GM12874 (cell line): ENCODE results near the gene TMEM200B.
A peak's percentile ranks its signal among the peaks of the same experiment; 100 is the strongest.

Experiments
- TF ChIP-seq, protein P1 (sequence below): IDR thresholded peaks from 2 replicates; pipeline ENCODE4 v1.5.1; 2011; ENCODE audit warnings: low read depth, mild to moderate bottlenecking, control low read depth, low read length, moderate library complexity; ENCODE audit not compliant: insufficient read depth

The TMEM200B gene

DNA sequence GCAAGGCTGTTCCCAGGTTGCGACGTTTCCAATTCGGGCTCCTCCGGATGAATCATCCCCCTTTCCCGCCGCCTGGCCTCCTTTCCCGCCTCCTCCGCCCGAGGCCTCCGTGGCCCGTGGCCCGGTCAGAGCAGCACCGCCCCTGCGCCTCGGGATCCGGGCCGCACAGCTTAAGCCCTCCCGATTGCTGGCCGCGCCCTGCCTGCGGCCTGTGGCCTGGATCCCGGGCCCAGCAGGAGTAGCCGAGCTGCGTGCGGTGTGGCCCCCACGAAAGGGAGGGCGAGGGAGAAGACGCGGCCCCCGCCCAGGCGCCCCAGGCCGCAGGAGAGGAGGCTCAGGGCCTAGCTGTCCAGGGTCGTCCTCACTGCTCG, 1.0 kb downstream of the TMEM200B start:
- TF ChIP-seq, protein P1, sequence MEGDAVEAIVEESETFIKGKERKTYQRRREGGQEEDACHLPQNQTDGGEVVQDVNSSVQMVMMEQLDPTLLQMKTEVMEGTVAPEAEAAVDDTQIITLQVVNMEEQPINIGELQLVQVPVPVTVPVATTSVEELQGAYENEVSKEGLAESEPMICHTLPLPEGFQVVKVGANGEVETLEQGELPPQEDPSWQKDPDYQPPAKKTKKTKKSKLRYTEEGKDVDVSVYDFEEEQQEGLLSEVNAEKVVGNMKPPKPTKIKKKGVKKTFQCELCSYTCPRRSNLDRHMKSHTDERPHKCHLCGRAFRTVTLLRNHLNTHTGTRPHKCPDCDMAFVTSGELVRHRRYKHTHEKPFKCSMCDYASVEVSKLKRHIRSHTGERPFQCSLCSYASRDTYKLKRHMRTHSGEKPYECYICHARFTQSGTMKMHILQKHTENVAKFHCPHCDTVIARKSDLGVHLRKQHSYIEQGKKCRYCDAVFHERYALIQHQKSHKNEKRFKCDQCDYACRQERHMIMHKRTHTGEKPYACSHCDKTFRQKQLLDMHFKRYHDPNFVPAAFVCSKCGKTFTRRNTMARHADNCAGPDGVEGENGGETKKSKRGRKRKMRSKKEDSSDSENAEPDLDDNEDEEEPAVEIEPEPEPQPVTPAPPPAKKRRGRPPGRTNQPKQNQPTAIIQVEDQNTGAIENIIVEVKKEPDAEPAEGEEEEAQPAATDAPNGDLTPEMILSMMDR: no peak

DNA sequence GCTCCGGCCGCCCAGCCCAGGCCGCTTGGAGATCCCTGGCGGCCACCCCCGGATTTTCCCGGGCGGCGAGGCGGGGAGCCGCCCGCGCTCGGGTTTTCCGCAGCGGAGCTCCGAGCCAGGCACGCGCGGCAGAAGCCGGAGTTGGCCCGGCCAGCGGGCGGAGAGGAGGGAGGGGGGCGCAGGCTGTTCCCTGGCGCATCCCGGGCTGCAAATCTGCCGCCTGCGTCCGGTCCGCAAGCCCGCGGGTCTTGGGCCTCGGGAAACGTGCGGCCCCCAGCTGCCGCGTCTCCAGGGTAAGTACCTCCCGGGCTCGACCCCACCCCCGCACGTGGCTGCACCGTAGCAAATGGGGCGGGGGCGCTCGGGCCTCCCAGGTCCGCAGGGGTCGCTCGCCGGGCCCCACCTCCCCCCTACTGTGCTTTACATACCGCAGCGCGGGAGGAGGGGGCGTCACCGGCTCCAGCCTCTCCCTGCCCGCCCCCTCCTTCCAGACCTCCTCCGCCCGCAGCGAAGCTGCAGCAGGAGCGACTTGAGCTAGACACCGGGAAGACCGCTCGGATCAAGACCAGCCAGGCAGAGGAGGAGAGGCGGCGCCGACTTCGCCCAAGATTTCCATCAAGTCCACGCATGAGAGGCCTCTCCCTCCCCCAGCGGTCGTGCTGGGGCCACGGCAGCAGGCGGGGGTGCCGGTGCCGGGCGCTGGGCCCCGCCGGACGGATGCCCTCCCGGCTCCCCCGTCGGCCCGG, 1.6 kb downstream of the TMEM200B start:
- TF ChIP-seq, protein P1: no peak

DNA sequence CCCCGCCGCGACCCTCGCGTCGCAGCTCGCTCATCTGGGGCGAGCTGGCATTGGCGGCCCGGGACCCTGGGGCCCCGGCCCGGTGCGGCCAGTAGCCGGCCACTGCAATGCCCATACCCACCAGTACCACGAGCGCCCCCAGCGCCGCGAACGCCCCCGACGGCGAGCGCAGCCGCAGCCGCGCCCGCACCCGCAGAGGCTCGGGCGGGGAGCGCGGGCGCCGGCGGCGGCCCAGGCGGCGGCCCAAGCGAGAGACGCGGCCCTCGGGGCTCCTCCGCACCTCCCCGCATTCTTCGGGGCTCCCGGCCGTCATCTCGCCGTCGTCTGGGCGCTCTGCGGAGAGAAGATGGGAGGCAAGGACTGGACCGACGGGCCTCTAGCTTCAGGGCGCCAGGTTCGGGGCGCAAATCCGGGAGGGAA, 2.2 kb downstream of the TMEM200B start:
- TF ChIP-seq, protein P1: no peak

DNA sequence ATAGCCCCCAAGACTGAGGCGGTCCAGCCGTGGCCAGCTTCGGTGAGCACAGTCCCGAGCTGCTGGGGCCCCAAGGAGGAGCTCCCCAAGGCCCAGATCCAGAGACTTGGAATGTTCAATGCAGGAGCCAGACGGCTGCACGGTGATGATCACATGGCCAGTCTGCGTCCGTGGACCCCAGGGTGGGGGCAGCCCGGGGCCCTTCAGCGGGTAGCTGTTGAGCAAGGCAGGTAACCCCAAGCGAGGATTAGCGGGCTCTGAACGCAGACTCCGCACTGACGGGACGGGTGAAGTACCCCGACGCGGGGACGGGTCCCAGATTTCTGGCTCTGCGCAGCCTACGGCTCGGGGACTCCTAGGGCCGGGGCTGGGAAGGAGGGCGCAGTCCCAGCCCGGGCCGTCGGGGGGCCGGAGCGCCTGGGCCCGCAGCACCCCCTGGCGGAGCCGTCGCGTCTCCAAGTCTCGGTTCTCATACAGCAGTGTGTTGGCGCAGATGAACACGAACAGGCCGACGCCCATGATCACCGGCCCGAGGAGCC, 2.7 kb downstream of the TMEM200B start:
- TF ChIP-seq, protein P1: peak; percentile 78

DNA sequence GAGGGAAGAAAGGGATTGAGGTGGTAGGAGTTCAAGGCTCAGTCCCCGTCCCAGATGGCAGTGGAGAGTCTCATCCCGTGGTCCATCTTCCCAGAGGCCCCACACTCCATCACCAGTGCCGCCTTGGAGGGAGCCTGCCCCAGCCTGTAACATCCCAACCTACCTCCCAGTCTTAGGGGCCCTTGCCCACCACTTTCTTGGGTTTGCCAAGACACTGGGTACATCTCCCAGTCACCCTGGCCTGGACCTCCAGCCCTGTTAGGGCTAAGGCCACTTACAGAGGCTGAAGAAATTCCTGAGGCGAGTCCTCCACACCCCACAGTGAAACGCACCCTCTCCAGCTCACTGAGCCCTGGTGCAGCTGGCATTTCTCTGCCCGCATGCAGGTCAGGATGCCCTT, 3.3 kb downstream of the TMEM200B start:
- TF ChIP-seq, protein P1: no peak

DNA sequence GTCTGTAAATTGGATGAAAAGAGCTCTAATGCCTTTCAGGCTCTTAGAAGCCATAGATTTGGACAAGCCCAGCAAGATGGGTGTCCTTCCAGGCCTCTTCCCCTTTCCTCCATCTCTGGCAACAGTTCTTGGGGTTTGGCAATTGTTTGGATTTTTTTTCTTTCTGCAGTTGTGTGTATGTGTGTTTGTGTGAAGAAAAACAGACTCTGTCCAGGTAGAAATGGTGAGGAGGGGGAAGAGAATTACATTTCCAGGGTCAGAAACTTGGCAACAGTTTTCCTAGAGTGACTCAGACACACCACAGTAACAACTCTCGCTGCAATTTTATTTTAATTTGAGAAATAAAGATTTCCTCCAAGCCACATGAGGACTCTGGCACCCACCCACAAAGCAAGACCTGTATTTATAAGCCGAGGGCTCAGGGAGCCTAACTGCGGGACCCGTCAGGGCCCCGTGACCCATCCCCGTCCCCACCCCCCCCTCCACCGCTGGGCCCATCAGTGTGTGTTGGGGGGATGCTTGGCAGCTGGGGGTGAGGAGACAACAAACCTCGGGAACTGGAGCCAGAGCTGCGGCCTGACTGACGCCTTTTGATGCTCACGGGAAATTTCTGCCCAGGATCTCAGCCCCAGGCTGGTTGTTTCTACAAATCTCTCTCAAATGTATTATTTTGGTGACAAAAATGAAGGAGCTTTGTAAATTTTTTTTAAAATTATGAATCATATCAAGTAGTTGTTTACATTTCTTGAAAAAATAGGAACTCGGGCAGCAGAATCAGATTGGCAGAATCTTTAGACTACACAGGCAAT, 4.4 kb downstream of the TMEM200B start:
- TF ChIP-seq, protein P1: no peak

DNA sequence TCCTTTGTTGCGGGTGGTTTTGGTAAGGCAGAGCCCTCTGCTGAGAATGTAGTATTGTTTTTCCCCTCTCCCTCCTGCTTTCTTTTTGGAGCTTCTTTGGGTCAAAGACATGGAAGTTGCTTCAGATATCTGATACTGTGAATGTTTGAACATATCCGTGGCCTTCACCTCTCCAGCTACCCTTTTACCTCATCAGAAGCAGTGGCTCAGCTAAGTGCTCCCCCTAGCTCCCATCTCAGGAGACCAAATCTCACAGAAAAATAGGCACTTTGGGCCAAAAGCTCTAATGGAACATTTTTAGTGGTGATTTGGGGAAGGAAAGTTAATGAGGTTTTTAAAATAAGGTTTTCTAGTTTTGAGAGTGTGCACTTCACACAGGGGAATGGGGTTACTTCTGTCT, 6.3 kb downstream of the TMEM200B start:
- TF ChIP-seq, protein P1: no peak
